Thyroid gland (tissue), 4 donors: ENCODE measurements around the gene NKAIN4.

Source experiments
- POLR2A ChIP-seq, 2 donors: fragments of 450-650 bp; IDR thresholded peaks; one replicate each; pipeline ENCODE4 v1.6.1; 2017; ENCODE audit warnings: antibody characterized with exemption in 2 of 2, mild to moderate bottlenecking in 2 of 2, moderate library complexity in 1 of 2
- TF ChIP-seq, protein P1 (sequence below), 6 experiments: fragments of 200-600 bp in 3 of 6; fragments of 450-650 bp in 3 of 6; sonication (generic) in 3 of 6; IDR thresholded peaks; one replicate each; pipeline ENCODE4 v1.5.1; 2016 to 2019; ENCODE audit warnings: antibody characterized with exemption in 6 of 6, mild to moderate bottlenecking in 2 of 6, inconsistent platforms in 1 of 6, moderate library complexity in 1 of 6

DNA sequence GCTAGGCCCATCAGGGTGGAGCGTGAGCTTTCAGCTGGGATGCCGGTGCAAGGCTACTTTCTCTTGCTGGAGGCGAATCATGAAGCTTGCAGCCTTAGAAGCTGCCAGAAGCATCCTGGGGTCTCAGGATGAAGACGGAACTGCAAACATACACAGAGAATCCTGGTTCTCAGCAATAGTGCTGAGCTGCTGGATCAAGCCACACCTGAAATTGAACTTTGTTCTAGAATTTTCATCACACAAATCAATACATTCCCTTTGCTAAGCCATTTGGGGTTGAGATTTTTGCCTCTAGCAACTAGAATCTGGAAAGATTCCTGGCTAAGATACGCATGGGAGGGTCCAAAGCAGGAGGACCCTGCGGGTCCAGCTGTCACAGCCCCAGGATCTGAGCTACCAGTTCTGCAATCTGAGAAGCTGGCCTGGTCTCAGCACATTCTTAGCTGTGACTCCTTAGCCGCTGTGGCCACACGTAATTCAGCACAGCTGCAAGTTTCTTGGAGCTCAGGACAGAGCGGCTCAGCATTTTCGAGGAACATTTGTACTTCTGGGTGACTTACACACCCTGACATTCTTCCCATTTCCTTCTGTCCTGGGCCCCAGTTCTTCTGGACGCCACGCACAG lies 11.7 kb upstream of the NKAIN4 start:
- TF ChIP-seq, protein P1, sequence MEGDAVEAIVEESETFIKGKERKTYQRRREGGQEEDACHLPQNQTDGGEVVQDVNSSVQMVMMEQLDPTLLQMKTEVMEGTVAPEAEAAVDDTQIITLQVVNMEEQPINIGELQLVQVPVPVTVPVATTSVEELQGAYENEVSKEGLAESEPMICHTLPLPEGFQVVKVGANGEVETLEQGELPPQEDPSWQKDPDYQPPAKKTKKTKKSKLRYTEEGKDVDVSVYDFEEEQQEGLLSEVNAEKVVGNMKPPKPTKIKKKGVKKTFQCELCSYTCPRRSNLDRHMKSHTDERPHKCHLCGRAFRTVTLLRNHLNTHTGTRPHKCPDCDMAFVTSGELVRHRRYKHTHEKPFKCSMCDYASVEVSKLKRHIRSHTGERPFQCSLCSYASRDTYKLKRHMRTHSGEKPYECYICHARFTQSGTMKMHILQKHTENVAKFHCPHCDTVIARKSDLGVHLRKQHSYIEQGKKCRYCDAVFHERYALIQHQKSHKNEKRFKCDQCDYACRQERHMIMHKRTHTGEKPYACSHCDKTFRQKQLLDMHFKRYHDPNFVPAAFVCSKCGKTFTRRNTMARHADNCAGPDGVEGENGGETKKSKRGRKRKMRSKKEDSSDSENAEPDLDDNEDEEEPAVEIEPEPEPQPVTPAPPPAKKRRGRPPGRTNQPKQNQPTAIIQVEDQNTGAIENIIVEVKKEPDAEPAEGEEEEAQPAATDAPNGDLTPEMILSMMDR (IDR thresholded peaks at IDR 0.05) = no peak
- no peak for TF ChIP-seq POLR2A (IDR thresholded peaks at IDR 0.05)
